ENCODE data around the gene IL9. TPM values are rescaled to one million over a fixed set of nuclear protein-coding genes. Genes with fewer than 3 reads are reported as not detected.

The IL9 gene
- total RNA-seq, 1 donor from 2014 or later = not detected

DNA sequence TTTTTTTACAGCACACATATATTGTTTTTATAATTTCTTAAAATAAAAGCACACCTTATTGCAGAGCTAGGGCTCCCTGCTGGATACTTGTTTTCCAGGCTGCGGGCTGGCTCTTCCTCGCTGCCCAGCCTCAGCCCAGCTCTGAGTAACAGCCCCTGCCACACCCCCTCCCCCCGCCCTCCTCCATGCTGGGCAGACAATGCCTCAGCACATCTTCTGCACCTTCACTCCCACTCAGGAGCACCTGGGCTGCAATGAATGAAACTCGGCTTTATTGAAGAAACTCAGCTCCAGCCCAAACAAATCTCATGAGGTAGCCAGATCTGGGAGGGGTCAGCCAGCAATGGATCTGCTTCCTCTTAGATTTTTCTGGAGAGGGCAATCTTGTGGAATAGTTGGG, 9.5 kb downstream of the IL9 start:
- peaks cover 5% of the 10 kb centered on the region for H3K4me1 ChIP-seq
- TF ChIP-seq, protein P1, sequence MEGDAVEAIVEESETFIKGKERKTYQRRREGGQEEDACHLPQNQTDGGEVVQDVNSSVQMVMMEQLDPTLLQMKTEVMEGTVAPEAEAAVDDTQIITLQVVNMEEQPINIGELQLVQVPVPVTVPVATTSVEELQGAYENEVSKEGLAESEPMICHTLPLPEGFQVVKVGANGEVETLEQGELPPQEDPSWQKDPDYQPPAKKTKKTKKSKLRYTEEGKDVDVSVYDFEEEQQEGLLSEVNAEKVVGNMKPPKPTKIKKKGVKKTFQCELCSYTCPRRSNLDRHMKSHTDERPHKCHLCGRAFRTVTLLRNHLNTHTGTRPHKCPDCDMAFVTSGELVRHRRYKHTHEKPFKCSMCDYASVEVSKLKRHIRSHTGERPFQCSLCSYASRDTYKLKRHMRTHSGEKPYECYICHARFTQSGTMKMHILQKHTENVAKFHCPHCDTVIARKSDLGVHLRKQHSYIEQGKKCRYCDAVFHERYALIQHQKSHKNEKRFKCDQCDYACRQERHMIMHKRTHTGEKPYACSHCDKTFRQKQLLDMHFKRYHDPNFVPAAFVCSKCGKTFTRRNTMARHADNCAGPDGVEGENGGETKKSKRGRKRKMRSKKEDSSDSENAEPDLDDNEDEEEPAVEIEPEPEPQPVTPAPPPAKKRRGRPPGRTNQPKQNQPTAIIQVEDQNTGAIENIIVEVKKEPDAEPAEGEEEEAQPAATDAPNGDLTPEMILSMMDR (IDR thresholded peaks at IDR 0.05) = no peak
- DNase-seq (no peak), ATAC-seq (no peak)
- H3K36me3 ChIP-seq = no peaks in the 10 kb centered on the region
- no peak overlapping the region for H3K4me3 ChIP-seq
- H3K27ac ChIP-seq = no peak overlapping the region
- H3K27me3 ChIP-seq = peaks cover 22% of the 10 kb centered on the region
- intact Hi-C loops (cut with DNase I) = no loop called here
- H3K9me3 ChIP-seq = no peaks in the 10 kb centered on the region

DNA sequence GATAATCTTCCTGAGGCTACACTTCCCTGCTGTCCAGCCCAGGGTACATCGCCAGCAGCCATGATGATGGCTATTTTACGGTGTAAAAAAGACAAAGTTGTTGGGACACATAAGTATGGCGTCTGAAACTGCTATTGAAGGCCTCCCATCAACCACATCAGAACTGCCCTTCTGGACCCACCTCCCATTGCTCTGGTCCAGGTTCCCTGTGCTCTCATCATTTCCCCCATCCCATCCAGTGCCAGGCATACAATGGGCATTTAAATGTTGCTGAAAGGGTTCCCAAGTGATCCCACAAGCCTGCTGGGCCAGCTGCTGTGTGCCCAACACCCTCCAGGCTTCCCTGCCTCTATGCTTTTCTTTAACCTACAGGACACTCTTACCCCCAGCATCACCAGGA, 10.6 kb downstream of the IL9 start:
- no peaks in the 10 kb centered on the region for H3K9me3 ChIP-seq
- H3K27me3 ChIP-seq = peaks cover 22% of the 10 kb centered on the region
- peaks cover 5% of the 10 kb centered on the region for H3K4me1 ChIP-seq
- H3K36me3 ChIP-seq = no peaks in the 10 kb centered on the region
- no peak for DNase-seq
- intact Hi-C loops (cut with DNase I) = no loop called here
- no peak for ATAC-seq
- no peak overlapping the region for H3K27ac ChIP-seq
- no peak overlapping the region for H3K4me3 ChIP-seq
- TF ChIP-seq, protein P1 (IDR thresholded peaks at IDR 0.05) = no peak

DNA sequence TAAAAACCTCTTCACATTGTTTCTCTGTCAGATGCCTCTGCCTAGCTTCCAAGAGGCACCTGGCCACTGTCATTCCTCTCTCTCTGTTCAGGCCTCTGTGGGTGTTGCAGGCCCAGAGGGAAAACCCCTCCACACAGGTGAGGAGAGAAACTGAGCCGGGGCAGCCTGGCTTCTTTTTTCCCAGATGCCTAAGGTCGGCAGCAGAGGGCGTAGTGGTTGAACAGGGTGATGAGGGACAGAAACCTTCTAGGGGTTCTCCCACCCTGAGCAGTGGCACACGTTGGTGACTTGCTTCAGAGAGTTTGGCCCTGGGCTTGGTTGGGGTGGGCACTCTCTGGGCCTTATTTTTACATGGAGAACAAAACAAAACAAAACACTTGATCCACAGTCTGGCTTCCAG, 12.2 kb downstream of the IL9 start:
- Histone ChIP-seq H3K27ac (no peak overlapping the region), H3K27me3 (peaks cover 22% of the 10 kb centered on the region), H3K36me3 (no peaks in the 10 kb centered on the region), H3K4me1 (peaks cover 5% of the 10 kb centered on the region), H3K9me3 (no peaks in the 10 kb centered on the region), H3K4me3 (no peak overlapping the region)
- intact Hi-C loops (cut with DNase I) = loop anchor here (5.0 kb wide), 1 partner anchor 329 kb away; no protein-coding TSS in a partner anchor
- ATAC-seq (no peak), DNase-seq (no peak)
- TF ChIP-seq, protein P1 (IDR thresholded peaks at IDR 0.05) = no peak

GRCh38 chr5:135883026-135883425, 12.6 kb downstream of the IL9 start:
- DNase-seq (no peak), ATAC-seq (no peak)
- intact Hi-C loops (cut with DNase I) = loop anchor here (5.0 kb wide), 1 partner anchor 329 kb away; no protein-coding TSS in a partner anchor
- Histone ChIP-seq H3K9me3 (no peaks in the 10 kb centered on the region), H3K4me1 (peaks cover 5% of the 10 kb centered on the region), H3K27ac (no peak overlapping the region), H3K36me3 (no peaks in the 10 kb centered on the region), H3K4me3 (no peak overlapping the region), H3K27me3 (peaks cover 24% of the 10 kb centered on the region)
- TF ChIP-seq, protein P1 (IDR thresholded peaks at IDR 0.05) = no peak

- Histone ChIP-seq H3K36me3 (no peaks in the 10 kb centered on the region), H3K9me3 (no peaks in the 10 kb centered on the region), H3K27ac (no peak overlapping the region), H3K4me1 (no peaks in the 10 kb centered on the region), H3K4me3 (no peak overlapping the region), H3K27me3 (peaks cover 22% of the 10 kb centered on the region)
- ATAC-seq (no peak), DNase-seq (no peak)
- intact Hi-C loops (cut with DNase I) = loop anchor here (5.0 kb wide), 1 partner anchor 330 kb away; no protein-coding TSS in a partner anchor
- TF ChIP-seq, protein P1 (IDR thresholded peaks at IDR 0.05) = no peak
Observed at GRCh38 chr5:135881819-135882218, 13.8 kb downstream of the IL9 start.

DNA sequence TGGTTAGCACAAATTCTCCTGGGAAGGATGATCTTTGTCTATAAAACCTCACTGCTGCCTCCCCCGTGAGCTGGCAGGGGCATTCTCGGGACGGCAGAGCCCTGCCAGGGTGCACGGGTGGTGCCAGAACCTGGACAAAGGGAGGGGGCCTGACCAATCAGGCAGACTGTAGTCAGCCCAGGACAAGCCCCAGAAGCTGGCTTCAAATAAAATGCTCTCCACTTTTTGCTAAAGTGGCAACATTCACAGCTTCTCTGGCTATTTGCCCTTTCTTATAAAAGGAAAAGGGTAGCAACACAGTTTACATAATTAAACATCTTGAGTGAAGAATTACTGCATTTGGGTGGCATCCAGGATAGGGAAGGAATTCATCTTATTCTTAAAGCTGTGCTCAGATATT, 14.4 kb downstream of the IL9 start:
- H3K4me1 ChIP-seq = no peaks in the 10 kb centered on the region
- H3K27me3 ChIP-seq = peaks cover 22% of the 10 kb centered on the region
- no peaks in the 10 kb centered on the region for H3K9me3 ChIP-seq
- no peak for ATAC-seq
- intact Hi-C loops (cut with DNase I) = loop anchor here (5.0 kb wide), 1 partner anchor 331 kb away; no protein-coding TSS in a partner anchor
- DNase-seq = no peak
- H3K27ac ChIP-seq = no peak overlapping the region
- no peak overlapping the region for H3K4me3 ChIP-seq
- no peaks in the 10 kb centered on the region for H3K36me3 ChIP-seq
- TF ChIP-seq, protein P1 (IDR thresholded peaks at IDR 0.05) = no peak
